Stimulated activated CD8-positive, alpha-beta memory T cell treated with anti-CD3 and anti-CD28 coated beads, Interleukin-15, amount 100 ng/mL, for 24 hours (primary cell): ENCODE measurements around the gene ELFN2.
"Not testable (repeated sequence)": the region's sequence is repeated elsewhere in the genome, so short reads cannot be mapped to it uniquely, and the experiment has no call there.

Experiments used
- DNase-seq: peaks from one replicate; pipeline ENCODE4 v3.0.0-alpha.2; 2020; ENCODE audit warnings: low read depth

Gene ELFN2

DNA sequence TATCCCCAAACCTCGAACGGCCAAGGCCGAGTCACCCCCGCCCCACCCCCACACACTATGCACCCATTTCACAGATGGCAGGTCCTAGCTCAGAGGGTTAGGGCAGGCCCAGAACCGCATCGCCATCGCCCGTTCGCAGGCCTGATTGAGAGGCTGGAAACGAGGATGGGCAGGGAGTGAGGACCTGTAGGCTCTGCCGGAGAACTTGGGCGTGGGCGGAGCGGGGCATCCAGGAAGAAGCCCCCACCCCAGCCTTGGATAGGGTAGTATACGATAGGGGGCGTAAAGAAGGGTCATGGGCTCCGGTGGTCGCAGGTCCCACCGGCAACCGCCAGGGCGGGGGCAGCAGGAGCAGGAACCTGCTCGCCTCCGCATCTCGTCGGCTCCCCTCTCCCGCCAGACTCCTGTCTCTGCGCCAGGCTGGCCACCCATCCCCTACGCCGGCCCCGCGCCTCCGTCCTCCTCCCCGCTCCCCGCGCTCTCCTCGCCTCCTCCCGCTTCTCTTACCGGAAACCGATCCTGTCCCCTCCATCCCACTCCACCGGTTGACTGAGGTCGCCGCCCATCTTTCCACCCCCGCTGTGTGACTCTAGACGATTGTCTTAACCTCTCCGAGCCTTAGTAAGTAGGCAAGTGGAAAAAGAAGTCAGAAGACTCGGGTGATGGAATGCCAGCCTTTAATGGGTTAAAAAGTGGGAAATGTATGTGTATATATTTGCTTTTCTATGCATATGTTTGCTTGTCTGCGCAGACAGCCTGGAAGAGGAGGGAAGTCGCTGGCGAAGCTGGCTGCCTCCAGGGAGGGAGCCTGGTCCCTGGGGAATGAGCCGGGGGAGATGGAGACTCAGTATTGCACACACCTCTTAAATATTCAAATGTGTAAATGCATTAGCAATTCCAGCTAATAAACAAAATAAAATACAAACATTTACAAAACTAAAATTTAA, 92.1 kb downstream of the ELFN2 start:
- no peak for DNase-seq

DNA sequence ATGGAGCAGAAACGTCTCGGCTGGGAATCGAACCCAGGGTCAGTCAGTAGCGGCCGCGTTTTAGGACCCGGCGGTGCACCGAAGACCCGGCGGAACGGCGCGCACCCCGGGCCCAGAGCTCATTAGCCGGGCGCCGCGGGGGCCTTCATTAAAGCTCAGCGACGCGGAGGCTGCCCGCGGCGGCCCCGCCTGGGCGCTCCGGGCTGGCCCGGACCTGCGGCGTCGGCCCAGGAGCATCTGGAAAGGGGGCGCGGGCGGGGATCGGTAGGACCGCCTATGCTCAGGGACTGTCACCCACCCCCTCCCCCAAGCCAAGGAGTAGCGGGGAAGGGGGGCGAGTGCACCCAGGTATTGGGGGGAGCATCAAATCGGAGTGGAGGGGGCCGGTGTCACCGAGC, 92.8 kb downstream of the ELFN2 start:
- DNase-seq = no peak

DNA sequence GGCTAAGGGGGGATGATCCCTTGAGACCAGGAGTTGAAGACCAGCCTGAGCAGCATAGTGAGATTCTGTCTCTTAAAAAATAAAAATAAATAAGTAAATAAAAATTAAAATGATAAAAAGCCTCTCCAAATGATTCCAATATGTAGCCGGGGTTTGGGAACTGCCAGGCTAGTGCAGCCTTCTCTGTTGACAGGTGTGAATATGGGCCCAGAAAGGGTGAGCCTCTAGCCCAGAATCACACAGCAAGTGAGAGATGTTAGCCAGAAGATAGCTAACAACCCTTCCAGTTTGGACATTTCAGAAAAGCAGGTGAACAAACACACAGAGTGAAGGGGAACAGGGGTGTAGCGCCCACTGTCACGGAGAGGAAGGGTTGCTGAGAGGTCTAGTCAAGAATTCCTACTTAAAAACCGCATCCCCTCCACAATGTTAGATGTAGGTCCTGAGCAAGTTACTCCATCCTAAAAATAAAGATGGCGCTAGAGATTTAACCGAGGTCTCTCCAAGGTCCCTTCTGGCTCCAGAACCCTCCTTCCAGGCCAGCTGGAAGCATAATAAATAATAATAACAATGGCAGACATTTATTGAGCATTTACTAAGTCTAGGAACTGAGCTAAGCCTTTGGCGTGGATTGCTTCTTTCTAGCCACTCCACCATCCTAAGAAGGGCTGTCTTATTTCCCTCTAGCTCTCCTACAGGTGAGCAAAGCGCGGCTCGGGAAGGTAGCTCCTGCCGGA, 93.4 kb downstream of the ELFN2 start:
- DNase-seq = no peak

DNA sequence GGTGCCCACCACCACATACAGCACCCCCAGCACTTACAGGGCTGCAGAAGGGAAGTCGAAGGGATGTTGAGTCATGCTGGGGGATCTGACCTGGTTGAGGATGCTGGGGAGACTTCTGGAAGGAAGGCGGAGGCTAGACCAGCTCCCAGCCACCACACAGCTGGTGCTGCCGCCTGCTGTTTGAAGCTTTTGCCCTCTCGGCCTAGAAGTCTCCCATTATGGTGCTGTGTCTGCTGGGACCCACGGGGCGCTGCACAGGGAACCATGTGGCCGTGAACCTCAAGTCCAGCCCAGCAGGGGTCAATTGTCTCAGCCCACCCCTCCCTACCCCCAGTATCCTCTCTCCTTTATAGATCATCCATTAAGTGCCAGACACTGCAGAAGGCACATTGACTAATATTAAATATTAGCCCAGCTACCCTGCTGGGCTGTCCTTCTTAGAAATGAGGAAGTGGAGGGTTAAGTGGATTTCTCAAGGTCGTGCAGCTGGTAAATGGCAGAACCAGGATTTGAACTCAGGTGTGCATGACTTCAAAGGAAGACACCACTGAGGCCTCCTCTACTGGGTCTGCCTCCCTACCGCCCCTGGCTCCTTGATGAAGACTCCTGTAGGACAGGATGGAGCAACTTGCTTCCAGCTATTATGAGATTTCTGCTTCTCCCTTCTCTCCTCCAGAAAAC, 95.3 kb downstream of the ELFN2 start:
- no peak for DNase-seq

DNA sequence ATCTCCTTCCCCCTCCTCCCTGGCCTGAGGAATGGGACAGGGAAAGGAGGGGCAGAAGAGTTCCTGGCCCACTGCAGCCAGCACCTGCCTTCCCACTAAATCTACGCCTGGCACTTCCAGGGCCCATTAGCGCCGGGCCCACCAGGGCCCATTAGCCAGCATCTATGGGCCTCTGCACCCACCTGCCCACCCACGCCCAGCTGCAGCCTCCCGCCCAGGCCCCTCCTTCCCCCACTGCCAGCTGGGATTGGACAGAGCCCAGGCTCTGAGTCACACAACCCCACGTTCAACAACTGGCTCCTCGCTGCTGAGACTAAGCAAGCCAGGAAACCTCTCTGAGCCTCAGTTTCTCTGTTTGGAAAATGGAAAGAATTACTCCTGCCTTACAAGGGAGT, 96.2 kb downstream of the ELFN2 start:
- no peak for DNase-seq

DNA sequence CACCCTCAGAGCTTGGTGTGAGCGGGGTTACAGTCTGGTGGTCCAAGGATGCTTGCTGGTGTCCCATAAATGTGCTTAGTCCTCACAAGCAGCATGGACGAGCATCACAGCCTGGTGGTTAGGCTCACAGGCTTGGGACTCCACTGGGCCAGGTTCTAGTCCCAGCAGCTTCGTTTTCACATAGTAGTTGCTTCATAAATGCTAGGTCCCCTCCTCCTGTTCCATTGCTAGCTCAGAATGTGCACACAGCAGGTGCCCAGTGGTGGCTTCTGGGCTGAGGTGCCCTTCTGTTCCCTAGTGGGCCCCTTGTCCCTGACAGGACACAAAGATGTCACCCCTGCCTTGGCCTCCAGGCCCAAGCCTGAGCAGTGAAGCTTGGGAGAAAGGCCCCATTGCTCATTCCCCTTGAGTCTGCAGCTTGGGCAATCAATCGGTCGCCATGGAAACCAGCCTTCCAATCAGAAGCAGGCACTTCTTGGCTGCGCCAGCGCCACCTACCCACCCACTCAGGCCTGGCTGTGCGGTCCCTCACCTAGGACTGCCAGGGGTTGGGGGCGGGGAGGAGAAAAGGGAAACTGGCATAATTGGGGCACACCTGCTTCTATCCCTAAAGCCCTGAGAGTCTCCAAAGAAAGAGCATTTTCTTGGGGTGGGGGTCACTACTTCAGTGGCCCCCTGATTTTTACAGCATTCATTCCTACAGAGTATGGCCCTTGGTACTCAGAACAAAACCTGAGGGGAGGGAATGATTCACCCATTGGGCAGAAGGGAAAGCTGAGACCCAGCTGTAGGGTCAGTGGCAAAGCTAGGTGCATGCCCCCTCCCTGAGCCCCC, 96.9 kb downstream of the ELFN2 start:
- no peak for DNase-seq

DNA sequence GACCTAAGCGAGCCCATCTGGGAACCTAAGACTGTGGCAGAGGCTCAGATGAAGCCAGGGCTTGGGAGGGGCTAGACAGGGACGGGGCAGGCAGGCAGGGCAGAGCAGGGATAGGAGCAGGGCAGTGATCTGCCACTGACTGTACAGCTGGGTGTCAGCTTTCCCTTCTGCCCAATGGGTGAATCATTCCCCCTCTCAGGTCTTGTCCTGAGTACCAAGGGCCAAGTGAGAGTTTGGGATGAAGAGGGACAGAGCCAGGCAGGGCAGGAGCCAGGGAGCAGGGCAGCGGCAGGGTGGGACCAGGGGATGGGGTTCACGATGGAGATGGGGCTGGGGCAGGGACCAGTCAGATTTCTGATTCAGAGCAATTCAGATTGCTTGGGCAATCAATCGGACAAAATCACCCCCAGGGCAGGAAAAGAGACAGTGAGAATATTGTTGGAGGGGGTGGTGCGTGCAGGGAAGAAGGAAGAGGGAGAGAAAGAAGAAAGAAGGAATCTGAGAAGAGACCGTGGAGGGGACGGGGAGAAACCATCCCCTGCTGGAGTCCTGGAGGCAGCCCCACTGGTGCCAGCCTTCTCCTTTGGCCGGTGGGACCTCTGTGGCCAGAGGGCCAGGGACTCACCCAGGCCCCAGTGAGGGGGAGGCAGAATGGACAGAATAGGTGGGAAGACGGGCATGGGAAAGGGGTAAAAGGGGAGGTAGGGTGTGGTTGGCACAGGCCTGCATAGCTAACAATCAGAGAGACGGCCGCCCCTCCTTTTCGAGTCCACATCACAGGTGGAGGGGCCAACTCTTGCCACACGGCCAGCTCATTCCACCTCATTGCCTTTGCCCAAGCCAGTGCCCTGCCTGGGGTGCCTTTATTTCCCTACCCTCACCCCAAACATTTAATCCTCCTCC, 97.8 kb downstream of the ELFN2 start:
- DNase-seq = no peak

DNA sequence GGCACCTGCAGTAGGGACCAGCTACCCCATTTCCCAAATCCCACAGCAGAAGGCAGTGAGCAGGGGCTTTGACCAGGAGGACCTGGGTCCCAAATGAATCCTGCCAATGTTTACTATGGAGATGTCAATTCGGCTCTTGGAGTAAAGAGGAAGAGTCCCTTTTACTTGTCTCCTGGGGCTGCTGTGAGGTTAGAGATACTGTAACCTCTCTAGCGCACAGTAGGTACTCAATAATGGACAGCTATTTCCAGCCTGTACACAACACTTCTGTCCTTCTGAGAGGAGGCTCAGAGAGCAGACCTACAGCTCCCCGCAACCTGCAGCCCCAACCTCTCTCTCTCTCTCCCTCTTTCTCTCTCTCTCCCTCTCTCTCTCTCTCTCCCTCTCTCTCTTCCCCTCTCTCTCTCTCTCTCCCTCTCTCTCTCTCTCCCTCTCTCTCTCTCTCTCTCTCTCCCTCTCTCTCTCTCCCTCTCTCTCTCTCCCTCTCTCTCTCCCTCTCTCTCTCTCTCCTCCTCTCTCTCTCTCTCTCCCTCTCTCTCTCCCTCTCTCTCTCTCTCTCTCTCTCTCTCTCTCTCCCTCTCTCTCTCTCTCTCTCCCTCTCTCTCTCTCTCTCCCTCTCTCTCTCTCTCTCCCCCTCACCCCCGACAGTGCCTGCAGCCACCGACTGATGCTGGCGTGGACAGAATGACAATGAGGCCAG, 98.6 kb downstream of the ELFN2 start:
- not testable (repeated sequence) for DNase-seq

DNA sequence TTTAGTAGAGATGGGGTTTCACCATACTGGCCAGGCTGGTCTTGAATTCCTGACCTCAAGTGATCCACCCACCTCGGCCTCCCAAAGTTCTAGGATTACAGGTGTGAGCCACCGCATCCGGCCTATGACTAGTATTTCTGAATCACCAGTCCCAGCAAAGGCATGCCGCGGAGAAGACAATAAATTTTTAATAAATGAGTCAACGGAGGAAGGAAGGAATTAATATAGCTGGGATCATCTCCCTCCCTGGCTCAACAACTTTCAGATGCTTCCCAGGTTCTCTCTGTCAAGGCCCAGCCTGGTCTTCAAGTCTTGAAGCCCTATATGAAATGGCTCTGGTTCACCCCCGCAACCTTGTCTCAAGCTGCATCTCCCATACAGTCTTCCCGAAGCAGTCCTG, 99.3 kb downstream of the ELFN2 start:
- DNase-seq = no peak

DNA sequence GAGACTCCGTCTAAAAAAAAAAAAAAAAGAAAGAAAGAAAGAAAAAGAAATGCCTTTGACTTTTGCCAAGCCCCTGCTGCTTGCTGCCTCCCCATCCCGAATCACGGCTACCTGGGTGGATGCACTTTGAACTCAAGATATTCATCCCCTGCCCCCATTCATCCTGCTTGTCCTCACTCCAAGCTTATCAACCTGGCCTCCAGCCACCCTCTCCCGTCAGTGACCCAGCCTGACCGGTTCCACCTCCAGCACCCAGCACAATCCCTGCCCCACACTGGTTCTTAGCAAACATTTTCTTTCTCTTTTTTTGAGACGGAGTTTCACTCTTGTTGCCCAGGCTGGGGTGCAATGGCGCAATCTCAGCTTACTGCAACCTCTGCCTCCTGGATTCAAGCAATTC, 100.6 kb downstream of the ELFN2 start:
- DNase-seq = no peak

DNA sequence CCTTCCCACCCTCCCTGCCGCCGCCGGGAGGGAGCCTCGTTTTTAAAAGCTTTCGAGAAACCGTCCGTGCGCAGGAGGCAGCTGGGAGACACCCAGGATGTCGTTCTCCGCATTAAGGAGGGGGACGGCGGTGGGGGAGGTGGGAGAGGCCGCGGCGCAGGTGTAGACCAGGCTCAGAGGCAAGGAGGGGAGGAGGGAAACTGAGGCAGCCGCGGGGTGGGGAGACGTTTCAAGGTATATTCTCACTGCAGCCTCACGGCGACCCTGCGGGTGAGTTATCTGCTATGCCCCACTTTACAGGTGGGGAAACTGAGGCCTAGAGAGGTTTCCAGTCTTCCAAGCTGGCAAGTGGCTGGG, 102.3 kb downstream of the ELFN2 start:
- no peak for DNase-seq

DNA sequence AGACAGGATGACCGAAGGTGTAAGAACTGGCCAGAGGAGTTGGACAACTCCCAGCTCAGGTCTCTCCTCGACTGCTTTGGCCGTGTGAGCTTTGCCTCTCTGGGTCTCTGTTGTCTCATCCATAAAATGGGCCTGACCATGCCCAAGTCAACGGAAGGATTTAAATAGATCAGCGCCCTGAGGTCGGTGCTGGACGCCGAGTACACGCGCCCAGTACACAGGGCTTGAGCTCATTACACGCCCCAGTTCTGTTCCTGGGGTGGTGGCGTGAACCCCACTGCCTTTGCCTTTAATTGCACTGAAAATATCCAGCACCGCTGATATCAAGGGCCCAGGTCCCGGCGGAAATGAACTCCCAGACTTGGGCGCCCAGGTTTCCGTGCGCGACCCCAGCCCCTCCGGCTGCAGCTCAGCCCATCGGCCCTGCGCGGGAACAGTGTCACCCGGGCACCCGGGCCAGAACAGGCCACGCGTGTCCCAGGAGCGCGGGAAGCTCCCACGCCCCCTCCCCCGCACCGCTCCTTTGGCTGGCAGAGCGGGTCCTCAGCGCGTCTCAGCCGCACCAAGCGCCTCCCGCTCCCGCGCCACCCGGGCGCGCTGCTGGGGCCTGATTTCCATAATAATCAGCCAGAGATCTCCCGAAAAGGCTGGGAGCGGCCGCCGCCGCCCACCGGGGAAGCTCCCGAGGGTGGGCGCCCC, 102.8 kb downstream of the ELFN2 start:
- DNase-seq = no peak

DNA sequence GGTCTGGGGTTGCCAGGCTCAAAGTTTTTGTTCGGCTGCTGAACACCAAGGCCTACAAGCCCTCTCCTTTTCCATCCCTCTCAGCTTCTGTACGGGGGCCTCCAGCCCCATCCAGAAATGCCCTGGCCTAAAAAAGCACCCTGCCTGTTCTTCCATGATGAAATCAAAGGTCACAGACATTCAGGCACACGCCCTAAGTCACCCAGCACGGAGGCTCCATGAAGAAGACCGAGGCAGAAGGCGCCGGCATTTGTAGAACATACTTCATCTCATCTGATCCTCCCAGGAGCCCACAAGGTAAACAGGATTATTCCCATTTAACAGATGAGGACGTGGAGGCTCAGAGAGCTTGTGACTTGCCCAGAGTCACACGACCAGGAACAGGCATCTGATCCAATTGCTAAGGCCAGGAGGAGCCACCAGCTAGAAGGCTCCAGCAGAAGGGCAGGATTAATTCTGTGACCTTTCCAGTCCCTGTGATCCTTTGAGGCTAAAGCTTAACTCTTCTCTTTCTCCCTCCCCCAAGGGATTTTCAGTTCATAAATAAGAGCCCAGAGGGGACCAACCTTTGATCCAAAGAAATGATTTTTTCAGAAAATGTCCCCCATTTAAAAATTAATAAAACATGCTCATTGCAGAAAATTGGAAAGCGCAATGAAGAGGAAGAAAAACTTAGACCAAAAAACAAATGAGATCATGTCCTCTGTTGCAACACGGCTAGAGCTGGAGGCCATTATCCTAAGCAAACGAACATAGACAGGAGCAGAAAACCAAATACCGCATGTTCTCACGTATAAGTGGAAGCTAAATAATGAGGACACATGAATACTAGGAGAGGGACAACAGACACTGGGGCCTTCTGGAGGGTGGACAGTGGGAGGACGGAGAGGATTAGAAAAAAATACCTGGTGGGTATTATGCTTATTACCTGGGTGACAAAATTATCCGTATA, 106.3 kb downstream of the ELFN2 start:
- DNase-seq = no peak

DNA sequence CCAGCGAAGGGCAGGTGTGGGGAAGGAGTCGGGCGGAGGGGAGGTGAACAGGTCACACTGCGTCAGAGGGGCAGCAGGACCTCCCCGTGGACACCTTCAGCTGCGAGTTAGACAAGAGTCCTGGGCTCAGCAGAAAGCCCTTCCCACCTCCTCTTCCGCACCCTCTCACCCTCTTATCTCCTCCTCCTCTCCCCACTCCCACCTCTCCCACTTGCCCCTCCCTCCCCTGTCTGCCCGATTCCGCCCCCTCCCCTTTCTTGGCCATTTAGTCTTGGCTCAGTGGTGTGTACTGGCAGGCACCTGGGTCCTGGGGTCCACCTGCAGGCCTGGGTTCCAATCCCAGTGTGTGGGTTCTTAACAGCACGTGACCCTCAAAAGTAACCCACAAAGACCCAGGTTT, 107.8 kb downstream of the ELFN2 start:
- DNase-seq = no peak

DNA sequence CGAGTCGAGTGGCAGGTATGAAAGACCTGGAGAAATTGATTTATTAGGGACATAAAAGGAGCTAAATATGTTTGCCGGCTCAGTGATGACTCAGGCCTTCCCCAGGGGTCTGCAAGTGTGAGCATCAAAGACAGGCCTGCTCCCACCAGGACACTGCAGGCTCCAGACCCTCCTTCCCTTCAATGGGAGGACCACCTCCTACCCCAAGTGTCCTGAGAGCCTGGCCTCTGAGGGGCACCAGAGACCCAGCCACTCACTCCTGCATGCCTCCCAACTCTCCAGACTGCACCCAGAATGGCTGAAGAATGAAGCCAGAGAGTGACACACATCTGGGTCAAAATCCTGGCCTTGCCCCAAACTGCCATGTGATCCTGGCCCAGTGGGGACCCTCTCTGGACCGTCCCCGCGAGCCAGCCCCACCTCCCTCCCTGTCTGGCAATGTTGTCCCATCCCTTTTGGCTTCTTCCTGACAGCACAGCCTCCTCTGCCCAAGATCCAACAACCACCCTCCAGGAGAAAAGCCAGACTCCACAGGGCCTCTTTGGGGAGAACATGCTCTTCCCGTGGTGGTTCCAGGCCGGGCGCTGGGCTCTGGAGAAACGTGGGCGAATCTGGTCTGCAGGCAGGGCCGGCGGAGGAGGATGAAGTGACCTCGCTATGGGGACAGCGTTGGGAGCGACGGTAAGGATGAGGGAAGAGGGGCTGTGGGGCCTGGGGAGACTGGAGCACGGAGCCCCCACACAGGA, 108.7 kb downstream of the ELFN2 start:
- DNase-seq = no peak
